Right lobe of liver (tissue), 4 donors: ENCODE results near the gene CPPED1.

Source experiments
- POLR2A ChIP-seq: fragments of 450-650 bp; IDR thresholded peaks from one replicate; pipeline ENCODE4 v1.6.1; 2017; ENCODE audit warnings: antibody characterized with exemption, mild to moderate bottlenecking
- TF ChIP-seq, protein P1 (sequence below), 4 donors: fragments of 200-600 bp in 3 of 4; fragments of 450-650 bp in 1 of 4; IDR thresholded peaks; one replicate each; pipeline versions ENCODE4 v1.5.1 to v1.8.0; 2016 to 2022; ENCODE audit warnings: antibody characterized with exemption in 4 of 4, mild to moderate bottlenecking in 2 of 4
- donor health status: DM: no; HTN: no; CAD: no.
- donor health status: DM: no; HTN: no; CAD: no.
- donor health status: DM: no; HTN: yes; CAD: no.

DNA sequence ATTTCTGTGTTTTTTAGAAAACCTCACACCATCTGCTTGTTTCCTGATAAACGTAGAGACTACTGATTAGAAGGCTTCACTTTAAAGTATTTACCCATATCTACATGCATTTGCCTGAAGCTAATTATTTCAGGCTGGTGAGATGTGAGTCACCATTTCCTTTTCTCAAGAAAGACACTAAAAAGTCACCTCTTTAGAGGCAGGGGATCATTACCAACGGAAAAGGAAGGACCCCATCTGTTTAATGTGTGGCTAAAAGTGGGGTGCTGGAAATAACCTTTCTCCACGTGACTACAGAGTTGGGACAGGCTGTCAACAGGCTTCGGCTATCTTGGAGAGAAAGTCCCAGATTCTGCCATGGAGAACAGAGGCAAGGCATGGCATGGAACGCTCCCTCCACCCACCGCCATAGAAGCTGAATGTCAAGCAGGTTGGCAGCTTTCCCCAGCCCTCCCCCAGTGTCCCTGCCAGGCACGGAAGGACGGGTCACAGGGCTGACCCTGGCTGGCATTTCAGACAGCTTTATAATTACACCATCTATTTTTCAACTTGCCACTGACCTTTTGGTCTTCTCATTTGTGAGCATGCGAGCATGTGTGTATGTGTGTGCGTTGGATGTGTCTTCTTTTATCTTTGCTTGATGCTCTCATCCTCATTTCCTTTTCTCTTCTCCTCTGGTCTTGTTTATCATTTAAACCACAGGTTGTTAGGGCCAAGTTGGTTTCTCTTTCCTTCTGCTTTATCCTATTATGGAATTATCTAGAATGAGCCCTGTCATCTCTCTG lies 157.0 kb downstream of the CPPED1 start:
- no peak for TF ChIP-seq POLR2A
- TF ChIP-seq, protein P1, sequence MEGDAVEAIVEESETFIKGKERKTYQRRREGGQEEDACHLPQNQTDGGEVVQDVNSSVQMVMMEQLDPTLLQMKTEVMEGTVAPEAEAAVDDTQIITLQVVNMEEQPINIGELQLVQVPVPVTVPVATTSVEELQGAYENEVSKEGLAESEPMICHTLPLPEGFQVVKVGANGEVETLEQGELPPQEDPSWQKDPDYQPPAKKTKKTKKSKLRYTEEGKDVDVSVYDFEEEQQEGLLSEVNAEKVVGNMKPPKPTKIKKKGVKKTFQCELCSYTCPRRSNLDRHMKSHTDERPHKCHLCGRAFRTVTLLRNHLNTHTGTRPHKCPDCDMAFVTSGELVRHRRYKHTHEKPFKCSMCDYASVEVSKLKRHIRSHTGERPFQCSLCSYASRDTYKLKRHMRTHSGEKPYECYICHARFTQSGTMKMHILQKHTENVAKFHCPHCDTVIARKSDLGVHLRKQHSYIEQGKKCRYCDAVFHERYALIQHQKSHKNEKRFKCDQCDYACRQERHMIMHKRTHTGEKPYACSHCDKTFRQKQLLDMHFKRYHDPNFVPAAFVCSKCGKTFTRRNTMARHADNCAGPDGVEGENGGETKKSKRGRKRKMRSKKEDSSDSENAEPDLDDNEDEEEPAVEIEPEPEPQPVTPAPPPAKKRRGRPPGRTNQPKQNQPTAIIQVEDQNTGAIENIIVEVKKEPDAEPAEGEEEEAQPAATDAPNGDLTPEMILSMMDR (IDR thresholded peaks at IDR 0.05), result no peak
